ENCODE results near the gene SIPA1L2.
"Not testable (repeated sequence)": the region's sequence is repeated elsewhere in the genome, so short reads cannot be mapped to it uniquely, and the experiment has no call there.

Gene SIPA1L2

DNA sequence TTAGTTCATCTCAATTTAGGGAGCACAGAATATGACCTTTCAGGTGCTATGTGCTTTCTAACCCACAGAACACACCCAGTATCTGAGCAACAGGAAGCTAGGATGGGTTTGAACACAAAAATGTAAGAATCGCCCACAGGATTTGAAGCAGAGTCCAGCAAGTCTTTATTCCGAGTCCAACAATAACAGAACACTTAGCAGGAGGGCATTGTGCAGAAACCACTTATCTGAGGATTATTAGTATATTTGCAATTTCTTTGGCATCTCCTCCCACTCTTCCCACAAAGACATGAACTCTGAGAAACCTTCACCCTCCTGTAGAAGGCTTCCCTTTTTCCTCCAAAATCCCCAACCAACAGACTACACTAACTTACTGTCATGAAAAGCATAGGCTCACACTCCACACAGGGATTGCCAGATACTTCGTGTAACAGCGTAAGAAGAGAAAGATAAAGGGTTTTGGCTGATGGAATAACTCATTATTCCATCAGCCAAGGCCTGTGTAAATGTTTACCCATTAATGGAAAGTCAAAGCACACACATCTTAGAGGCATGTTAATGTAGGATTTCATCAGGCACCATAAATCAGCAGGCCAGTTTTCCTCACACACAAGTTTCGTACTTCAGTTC, 16.1 kb downstream of the SIPA1L2 start:
- POLR2A ChIA-PET = no interaction called here

DNA sequence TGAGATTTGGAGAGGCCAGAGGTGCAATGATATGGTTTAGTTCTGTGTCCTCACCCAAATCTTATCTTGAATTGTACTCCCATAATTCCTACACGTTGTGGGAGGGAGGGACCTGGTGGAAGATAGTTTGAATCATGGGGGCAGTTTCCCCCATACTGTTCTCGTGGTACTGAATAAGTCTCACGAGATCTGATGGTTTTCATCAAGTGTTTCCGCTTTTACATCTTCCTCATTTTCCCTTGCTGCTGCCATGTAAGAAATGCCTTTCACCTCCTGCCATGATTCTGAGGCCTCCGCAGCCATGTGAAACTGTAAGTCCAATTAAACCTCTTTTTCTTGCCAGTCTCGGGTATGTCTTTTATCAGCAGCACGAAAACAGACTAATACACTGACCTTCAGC, 17.1 kb downstream of the SIPA1L2 start:
- CTCF ChIA-PET = interaction anchor here (1.0 kb wide), 1 partner anchor 10 kb away, joined by 3 read pairs; no protein-coding TSS in a partner anchor
- DNase-seq (ENCODE audit: extremely low spot score); POLR2A ChIA-PET: not testable (repeated sequence)

More for the DNA sequence above, 16.1 kb downstream of the SIPA1L2 start:
- DNase-seq (ENCODE audit: extremely low spot score) = no peak
- CTCF ChIA-PET = no interaction called here
- TF ChIP-seq, protein P1, sequence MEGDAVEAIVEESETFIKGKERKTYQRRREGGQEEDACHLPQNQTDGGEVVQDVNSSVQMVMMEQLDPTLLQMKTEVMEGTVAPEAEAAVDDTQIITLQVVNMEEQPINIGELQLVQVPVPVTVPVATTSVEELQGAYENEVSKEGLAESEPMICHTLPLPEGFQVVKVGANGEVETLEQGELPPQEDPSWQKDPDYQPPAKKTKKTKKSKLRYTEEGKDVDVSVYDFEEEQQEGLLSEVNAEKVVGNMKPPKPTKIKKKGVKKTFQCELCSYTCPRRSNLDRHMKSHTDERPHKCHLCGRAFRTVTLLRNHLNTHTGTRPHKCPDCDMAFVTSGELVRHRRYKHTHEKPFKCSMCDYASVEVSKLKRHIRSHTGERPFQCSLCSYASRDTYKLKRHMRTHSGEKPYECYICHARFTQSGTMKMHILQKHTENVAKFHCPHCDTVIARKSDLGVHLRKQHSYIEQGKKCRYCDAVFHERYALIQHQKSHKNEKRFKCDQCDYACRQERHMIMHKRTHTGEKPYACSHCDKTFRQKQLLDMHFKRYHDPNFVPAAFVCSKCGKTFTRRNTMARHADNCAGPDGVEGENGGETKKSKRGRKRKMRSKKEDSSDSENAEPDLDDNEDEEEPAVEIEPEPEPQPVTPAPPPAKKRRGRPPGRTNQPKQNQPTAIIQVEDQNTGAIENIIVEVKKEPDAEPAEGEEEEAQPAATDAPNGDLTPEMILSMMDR (IDR thresholded peaks at IDR 0.05; ENCODE audit: control extremely low read depth, extremely low read depth, low read depth, missing control alignments) = no peak

DNA sequence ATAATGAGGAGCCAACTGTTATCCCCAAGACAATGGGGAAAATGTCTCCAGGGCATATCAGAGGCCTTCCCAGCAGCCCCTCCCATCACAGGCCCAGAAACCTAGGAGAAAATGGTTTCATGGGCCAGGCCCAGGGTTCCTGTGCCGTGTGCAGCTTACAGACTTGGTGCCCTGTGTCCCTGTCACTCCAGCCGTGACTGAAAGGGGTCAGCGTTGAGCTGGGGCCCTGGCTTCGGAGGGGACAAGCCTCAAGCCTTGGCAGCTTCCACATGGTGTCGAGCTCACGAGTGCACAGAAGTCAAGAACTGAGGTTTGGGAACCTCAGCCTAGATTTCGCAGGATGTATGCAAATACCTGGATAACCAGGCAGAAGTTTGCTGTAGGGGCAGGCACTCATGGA, 18.1 kb downstream of the SIPA1L2 start:
- CTCF ChIA-PET = no interaction called here
- POLR2A ChIA-PET = no interaction called here
- no peak for DNase-seq (ENCODE audit: extremely low spot score)
- TF ChIP-seq, protein P1 (IDR thresholded peaks at IDR 0.05; ENCODE audit: control extremely low read depth, extremely low read depth, low read depth, missing control alignments) = no peak

DNA sequence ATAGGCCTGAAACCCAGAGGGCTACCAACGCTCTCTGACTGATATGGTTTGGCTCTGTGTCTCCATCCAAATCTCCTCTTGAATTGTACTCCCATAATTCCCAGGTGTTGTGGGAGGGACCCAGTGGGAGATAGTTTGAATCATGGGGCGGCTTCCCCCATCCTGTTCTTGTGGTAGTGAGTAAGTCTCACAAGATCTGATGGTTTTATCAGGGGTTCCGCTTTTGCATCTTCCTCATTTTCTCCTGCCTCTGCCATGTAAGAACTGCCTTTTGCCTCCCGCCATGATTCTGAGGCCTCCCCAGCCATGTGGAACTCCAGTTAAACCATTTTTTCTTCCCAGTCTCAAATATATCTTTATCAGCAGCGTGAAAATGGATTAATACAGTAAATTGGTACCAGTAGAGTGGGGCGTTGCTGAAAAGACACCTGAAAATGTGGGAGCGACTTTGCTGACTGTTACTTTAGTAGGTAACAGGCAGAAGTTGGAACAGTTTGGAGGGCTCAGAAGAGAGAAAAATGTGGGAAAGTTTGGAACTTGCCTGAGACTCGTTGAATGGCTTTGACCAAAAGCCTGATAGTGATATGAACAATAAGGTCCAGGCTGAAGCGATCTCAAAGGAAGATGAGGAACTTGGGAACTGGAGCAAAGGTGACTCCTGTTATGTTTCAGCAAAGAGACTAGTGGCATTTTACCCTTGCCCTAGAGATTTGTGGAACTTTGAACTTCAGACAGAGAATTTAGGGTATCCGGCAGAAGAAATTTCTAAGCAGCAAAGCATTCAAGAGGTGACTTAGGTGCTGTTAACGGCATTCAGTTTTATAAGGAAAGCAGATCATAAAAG, 18.8 kb downstream of the SIPA1L2 start:
- POLR2A ChIA-PET; DNase-seq (ENCODE audit: extremely low spot score): not testable (repeated sequence)
- CTCF ChIA-PET = interaction anchor here (1.1 kb wide), 1 partner anchor 24 kb away, joined by 3 read pairs; no protein-coding TSS in a partner anchor

DNA sequence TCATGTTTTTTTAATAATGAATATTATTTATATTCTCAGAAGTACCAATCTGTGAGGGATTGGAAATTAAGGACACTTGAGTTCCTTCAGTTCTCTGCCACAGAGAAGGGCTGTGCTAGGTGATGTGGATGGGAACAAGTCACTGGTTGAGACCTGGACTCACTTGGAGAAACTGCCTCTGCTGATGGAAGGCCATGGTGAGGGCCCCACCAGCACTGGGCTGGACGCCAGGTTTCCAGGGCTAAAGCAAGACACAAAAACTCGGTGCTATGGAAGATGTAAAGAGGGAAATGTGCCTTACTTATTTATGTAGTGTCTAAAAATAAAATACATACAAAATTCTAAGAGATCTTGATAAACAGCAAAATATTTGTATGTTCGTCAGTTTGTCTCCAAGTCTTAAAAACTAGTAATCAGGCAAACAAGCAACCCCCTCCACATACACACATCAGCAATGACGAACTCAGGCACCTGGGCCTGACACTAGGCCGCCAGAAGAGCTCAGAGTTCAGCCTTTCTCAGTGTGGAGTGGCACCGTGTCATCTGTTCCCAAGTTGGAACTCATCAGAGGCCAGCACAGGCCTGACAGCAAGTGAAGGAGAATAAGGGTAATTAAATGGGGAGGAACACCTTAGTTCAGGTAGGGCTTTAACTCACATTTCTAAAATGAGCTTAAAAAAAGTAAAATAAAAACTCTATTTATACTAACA, 19.6 kb downstream of the SIPA1L2 start:
- TF ChIP-seq, protein P1 (IDR thresholded peaks at IDR 0.05; ENCODE audit: control extremely low read depth, extremely low read depth, low read depth, missing control alignments) = no peak
- ChIA-PET POLR2A (no interaction called here), CTCF (interaction anchor here (1.1 kb wide), 1 partner anchor 25 kb away, joined by 3 read pairs; no protein-coding TSS in a partner anchor)
- DNase-seq (ENCODE audit: extremely low spot score) = no peak

DNA sequence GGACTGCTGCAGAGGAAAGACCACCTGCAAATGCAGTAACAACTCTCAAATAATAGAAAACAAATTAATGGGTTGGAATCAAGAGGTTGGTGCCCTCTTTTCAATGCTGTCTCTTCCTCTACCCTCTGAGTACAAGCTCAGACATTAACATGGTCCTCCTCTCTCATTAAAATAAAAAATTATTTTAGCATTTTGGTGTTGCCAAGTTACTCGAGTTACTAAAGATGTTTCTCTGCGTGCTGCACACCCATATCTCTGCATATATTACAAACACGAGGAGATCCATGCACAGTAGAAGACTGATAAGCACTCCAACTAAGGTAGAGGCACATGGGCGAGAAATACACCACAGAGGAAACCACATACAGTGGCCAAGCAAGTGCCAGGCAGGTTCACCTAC, 21.5 kb downstream of the SIPA1L2 start:
- TF ChIP-seq, protein P1 (IDR thresholded peaks at IDR 0.05; ENCODE audit: control extremely low read depth, extremely low read depth, low read depth, missing control alignments) = no peak
- POLR2A ChIA-PET = interaction anchor here (0.7 kb wide), 1 partner anchor 617 kb away, joined by 4 read pairs; no protein-coding TSS in a partner anchor
- DNase-seq (ENCODE audit: extremely low spot score) = no peak
- CTCF ChIA-PET = no interaction called here

DNA sequence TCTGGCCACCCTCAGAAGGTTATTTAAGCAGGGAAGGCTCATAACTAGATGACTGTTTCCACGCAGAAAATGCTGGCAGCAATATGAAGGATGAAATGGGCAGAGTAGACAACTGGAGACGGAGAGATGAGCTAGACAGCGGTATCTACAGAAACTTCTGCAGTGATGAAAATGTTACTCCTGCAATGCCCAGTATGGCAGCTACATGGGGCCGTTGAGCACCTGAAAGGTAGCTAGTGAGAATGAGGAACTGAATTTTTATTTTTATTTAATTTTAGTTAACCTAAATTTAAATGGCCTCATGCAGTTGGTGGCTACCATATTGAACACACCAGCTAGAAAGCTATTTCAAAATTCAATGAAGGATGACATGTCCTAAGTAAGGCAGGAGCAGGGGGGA, 27.3 kb downstream of the SIPA1L2 start:
- TF ChIP-seq, protein P1 (IDR thresholded peaks at IDR 0.05; ENCODE audit: control extremely low read depth, extremely low read depth, low read depth, missing control alignments) = no peak
- DNase-seq (ENCODE audit: extremely low spot score) = no peak
- ChIA-PET POLR2A (no interaction called here), CTCF (interaction anchor here (0.8 kb wide), 1 partner anchor 10 kb away, joined by 3 read pairs; no protein-coding TSS in a partner anchor)
